ENCODE measurements around the gene MCL1. TPM values are rescaled to one million over a fixed set of nuclear protein-coding genes. Genes with fewer than 3 reads are reported as not detected.

The MCL1 gene
- polyA plus RNA-seq, 12 donors = 125 to 262 (median 159) TPM; not detected in 1

DNA sequence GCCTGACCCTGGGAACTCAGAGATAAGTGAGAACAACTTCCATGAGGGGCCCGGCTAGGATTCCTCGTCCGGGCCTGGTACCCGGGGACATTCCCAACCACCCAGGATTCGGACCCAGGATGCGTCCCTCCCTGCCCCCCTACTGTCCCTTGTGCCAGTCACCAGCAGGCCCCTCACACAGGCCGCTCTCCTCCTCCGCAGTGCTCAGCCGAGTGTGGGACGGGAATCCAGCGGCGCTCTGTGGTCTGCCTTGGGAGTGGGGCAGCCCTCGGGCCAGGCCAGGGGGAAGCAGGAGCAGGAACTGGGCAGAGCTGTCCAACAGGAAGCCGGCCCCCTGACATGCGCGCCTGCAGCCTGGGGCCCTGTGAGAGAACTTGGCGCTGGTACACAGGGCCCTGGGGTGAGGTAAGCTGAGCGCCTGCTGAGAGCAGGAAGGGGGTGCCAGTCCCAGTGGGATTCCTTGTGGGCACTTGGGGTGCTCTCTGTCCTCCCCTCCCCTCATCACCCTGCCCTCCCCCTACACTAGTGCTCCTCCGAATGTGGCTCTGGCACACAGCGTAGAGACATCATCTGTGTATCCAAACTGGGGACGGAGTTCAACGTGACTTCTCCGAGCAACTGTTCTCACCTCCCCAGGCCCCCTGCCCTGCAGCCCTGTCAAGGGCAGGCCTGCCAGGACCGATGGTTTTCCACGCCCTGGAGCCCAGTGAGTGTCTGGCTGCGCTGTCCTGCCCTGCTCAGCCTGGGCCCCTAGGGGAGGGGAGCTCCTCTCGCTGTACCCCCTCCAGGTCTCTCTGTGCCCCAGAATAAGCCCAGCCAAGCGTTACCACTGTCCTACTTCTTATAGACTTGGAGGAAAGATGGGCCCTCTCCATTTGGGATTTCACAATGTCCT, 20.4 kb downstream of the MCL1 start:
- DNase-seq = no peak

DNA sequence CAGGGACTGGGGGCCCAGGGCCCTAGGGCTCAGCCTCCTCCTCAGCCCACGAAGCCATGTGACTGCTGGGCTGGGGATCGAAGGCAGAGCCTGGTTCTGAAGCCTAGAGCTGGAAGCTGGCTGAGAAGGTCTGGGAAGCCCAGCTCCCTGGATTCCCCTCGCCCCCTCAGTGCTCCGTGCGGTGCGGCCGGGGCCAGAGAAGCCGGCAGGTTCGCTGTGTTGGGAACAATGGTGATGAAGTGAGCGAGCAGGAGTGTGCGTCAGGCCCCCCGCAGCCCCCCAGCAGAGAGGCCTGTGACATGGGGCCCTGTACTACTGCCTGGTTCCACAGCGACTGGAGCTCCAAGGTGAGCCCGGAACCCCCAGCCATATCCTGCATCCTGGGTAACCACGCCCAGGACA, 21.1 kb downstream of the MCL1 start:
- no peak for DNase-seq

DNA sequence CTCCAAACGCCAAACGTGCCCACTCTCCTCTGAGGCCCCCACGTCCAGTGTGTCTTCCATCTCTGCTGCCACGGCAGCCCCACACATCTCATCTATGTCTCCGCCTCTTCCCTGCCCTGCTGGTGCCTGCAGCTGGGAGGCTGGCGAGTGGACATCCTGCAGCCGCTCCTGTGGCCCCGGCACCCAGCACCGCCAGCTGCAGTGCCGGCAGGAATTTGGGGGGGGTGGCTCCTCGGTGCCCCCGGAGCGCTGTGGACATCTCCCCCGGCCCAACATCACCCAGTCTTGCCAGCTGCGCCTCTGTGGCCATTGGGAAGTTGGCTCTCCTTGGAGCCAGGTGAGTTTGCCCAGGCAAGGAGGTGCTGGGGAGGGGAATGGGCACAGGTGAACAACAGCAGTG, 21.6 kb downstream of the MCL1 start:
- DNase-seq = no peak

DNA sequence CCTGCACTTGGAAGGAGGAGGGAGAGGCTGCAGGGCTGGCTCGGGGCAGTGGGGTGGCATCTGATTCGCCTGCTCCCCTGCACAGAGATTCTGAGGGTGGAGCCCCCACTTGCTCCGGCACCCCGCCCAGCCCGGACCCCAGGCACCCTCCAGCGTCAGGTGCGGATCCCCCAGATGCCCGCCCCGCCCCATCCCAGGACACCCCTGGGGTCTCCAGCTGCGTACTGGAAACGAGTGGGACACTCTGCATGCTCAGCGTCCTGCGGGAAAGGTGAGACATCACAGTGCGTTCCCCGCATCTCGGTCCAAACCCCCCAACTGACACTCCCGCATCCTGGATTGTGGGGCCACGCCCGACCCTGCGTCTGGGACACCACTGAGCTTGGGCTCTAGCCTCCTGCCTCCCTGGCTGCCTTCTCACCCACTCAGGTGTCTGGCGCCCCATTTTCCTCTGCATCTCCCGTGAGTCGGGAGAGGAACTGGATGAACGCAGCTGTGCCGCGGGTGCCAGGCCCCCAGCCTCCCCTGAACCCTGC, 22.3 kb downstream of the MCL1 start:
- no peak for DNase-seq

DNA sequence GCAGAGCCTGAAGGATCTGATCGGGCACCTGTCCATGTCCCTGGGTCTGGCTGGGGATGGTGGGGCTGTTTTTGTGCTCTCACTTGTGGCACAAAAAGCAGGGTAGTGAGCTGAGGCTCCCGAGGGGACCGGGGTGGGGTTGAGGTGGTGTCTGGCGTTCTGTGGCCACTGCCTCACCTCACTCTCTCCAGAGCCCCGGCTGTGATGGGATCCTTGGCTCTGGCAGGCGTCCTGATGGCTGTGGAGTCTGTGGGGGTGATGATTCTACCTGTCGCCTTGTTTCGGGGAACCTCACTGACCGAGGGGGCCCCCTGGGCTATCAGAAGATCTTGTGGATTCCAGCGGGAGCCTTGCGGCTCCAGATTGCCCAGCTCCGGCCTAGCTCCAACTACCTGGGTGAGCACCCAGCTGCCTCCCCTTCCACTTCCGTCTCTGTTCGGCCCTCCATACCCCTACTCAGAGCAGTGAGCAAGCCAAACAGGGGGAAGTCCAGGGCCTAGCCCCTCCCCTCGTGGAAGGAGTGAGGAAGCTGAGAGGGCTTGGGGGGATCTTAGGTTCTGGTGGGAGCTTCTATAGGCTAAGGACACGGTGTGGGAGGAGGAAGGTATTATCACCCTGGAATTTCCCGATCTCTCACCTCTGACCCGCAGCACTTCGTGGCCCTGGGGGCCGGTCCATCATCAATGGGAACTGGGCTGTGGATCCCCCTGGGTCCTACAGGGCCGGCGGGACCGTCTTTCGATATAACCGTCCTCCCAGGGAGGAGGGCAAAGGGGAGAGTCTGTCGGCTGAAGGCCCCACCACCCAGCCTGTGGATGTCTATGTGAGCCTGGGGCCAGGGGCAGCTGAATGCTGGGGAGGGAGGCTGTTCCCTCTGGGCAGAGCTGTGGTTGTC, 23.2 kb downstream of the MCL1 start:
- DNase-seq = no peak

DNA sequence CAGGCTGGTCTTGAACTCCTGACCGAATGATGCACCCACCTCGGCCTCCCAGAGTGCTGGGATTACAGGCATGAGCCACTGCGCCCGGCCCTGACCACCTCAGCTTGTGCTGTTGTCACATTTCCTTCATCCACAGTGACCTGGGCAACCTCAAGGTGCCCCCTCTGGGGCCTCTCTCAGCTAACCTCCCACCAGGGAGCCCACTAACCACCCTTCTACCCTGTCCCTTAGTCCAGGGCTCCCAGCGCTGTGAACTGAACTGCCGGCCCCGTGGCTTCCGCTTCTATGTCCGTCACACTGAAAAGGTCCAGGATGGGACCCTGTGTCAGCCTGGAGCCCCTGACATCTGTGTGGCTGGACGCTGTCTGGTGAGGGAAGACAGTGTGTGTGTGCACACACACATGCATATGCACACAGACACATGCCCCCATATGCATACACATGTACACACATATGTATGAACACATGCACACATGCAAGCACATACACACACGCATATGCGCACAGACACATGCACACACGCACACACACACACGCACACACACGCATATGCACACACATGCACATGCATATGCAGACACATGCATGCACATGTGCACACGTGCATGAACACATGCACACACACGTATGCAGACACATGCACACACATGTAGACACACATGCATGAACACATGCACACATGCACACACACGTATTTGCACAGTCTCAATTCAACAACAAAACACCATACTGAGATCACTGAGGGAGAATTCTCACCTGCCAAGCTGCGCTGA, 24.0 kb downstream of the MCL1 start:
- no peak for DNase-seq

DNA sequence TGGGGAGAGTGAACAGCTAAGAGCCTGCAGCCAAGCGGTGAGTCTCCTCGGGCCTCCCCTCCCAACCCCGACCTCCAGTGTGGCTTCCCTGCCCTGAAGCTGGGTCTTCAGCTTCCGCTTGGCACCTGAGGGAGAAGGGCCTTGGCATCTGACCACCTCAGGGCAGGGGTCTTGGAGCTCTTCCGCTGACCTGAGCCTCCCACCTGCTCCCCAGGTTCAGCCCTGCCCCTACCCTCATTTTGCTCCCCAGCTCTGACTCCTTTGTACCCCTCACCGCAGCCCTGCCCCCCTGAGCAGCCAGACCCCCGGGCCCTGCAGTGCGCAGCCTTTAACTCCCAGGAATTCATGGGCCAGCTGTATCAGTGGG, 25.3 kb downstream of the MCL1 start:
- DNase-seq = no peak

DNA sequence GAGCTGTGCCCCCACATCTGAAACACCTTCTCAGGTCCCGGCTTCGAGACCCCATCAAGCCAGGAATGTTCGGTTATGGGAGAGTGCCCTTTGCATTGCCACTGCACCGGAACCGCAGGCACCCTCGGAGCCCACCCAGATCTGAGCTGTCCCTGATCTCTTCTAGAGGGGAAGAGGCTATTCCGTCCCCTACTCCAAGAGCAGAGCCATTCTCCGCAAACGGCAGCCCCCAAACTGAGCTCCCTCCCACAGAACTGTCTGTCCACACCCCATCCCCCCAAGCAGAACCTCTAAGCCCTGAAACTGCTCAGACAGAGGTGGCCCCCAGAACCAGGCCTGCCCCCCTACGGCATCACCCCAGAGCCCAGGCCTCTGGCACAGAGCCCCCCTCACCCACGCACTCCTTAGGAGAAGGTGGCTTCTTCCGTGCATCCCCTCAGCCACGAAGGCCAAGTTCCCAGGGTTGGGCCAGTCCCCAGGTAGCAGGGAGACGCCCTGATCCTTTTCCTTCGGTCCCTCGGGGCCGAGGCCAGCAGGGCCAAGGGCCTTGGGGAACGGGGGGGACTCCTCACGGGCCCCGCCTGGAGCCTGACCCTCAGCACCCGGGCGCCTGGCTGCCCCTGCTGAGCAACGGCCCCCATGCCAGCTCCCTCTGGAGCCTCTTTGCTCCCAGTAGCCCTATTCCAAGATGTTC, 25.9 kb downstream of the MCL1 start:
- DNase-seq = no peak

DNA sequence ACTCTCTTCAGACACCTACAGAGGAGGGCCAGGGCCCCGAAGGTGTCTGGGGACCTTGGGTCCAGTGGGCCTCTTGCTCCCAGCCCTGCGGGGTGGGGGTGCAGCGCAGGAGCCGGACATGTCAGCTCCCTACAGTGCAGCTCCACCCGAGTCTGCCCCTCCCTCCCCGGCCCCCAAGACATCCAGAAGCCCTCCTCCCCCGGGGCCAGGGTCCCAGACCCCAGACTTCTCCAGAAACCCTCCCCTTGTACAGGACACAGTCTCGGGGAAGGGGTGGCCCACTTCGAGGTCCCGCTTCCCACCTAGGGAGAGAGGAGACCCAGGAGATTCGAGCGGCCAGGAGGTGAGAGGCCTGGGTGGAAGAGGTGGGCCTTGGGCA, 26.5 kb downstream of the MCL1 start:
- no peak for DNase-seq

DNA sequence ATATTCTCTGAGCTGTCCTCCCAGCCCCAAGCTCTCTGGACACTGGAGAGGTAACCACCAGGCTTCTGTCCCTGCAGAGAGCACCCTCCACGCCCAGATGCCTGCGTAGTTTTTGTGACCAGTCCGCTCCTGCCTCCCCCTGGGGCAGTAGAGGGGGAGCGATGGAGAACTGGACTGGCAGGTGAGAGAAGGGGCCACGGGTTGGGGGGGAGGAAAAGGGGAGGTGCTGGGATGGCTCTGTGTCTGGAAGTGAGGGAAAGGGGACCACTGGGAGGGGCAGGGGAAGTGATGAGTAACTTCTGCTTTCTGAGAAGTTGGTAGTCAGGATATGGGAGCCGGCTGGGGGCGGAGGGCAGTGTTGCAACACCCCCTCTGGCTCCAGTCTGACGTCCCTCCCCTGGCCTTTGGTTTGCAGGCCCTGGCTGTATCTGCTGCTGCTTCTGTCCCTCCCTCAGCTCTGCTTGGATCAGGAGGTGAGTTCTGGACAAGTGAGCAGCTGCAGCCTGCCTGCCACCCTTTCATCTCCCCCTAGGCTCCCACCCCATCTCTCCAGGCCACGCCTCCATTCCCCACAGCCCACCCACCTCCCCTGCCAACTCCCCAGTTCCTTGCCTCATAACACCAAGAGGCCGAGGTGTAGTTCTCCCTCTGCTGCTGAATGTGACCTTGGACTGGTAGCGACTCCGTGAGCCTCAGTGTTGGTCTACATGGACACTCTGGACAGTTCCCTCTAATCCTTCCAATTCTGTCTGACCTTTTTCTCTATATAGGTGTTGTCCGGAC, 27.1 kb downstream of the MCL1 start:
- peak; percentile 79 for DNase-seq

DNA sequence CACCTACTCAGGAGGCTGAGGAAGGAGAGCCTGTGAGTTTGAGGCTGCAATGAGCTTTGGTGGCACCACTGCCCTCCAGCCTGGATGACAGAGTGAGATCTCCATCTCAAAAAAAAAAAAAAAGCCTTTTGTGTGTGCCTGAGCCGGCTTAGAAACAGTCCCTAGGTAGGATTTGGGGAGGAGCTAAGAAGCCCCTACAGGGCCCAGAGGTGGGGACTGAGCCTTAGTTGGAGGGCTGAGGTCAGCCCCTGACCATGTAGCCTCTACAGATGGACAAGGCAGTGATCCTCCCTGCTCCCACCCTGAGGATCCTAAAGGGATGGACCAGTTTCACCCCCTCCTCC, 27.7 kb downstream of the MCL1 start:
- DNase-seq = no peak

DNA sequence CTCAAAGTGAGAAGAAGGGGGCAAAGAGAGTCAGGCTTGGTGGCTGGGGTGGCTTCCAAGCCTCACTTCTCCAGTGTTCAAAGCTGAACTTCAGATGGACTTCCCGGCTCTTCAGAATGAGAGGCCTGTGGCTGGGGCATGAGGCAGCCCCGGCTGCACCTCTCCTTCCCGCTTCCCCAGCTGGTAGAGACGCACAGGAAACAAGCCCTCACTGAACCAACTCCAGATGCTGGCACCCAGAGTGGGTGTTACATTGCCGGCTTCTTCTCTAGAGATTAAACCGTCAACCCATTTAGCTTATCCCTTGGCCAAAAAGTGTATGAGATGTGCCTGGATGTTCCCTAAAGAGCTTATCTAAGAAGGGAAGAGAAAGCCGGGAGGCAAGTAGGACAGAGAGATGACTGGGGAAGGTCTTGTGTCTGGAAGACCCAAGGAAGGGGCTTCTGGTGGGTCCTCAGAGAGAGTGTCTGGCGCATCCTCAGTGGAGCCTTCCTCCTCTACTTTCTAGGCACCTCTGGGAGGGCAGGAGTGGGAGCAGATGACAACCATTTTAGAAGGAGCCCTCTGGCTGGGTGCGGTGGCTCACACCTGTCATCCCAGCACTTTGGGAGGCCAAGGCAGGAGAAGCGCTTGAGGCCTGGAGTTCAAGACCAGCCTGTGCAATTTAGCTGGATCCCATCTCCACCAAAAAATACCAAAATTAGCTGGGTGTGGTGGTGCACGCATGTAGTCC, 28.2 kb downstream of the MCL1 start:
- no peak for DNase-seq

DNA sequence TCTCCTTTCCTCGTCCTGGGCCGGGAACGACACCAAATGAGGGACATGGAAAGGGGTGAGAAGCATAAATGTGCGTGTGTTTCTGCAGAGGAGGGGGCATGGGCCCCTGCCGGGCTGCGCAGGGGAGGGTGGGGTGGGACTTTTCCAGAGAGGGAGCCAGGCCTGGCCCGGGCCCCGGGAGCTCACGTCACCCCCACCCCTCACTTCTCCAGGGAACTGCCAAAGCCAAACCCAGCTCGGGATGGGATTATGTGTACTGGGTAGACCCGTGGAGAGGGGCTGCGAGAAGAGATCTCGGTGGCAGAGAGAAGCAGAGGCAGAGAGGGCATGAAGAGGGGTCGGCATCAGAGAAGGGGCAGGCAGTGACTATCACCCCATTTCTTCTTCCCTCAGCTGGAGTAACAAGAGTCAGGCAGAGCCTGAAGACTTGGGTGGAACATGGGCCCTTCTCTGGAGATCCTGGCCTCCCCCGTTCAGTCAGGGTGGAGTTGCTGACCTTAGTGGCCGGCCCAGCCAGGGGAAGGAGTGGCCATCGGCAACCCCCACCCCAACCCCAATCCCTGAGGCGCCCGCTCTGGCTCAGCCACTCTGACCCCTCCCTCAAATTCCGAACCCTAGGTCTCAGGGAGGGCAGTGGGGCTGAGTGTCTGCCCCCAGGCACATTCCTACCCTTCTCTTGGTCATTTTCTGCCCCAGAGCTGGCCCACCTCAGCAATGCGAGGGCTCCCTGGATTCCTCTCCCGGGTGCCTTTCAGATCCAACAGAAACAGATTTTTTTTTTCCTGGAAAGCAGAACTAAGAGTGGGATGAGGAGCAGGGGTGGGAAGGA, 29.0 kb downstream of the MCL1 start:
- DNase-seq = peak; percentile 80

DNA sequence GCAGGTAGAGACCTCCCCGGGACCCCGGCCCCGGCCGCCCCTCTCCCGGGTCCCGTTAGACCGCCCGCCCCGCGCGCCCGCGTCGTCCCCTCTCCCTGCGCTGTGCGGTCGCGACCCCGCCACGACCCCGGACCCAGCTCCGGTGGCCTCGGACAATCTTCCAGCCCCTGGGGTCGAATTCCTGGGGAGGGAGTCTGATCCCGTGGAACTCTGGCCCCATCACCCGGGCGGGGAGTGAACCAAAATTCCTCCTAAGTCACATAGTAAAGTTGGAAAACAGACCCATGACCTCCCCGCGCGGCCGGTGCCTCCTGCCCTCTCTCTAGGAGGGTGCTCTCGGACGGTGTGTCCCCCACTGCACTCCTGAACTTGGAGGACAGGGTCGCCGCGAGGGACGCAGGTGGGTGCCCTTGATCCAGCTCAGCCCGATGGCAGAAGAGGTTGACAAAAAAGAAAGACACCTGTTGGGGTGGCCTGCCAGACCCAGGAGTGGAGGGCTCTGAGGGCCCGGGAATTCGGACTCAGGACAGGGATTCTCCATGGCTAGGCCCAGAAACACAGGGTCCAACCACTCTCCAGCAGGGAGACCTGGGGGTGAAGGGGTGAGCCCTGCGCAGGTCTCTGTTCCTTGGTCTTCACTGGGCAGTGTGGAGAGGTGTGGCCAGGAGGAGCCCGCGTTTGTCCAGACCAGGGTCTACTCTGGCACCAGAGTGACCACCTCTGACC, 29.8 kb downstream of the MCL1 start:
- no peak for DNase-seq

DNA sequence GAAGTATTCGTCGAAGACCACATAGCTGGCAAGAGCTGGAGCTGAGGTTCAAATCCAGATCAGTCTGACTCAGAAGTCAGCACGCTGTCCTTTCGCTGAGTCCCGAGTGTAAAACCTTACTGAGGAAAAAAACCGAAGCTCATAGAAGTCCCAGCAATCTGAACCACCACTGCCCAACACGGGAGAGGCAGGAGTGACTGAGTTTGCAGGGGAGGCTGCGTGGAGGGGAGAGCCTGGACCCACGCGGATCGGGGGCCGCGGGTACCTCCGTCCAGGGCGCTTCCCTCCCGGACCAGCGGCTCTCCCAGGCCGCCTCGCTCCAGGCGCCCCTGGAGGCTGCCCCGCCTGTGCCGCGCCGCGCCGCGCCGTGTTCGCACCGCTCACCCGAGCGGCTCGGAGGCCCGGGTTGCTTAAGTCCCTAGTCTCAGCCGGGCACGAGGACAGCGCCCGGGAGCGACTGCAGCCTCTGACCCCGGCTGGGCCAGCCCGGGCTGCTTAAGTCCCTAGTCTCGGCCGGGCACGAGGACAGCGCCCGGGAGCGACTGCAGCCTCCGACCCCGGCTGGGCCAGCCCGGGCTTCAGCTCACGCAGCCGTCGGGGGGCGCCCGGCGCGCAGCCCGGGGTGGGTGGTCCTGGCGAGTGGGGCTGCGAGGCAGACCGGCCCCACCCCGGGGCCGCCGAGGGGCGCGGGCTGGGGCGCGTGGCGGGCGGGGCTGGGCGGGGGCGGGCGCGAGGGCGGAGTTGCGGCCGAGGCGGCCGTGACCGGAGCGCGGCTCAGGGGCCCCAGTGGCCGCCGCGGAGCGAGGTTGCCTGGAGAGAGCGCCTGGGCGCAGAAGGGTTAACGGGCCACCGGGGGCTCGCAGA, 30.5 kb downstream of the MCL1 start, which contains the start of gene ADAMTSL4:
Gene ADAMTSL4 (plus strand): TSS at position 777 of the 864 bp plus-strand sequence. CDS start 2,881 bp downstream, outside the sequence.
- no peak for DNase-seq

DNA sequence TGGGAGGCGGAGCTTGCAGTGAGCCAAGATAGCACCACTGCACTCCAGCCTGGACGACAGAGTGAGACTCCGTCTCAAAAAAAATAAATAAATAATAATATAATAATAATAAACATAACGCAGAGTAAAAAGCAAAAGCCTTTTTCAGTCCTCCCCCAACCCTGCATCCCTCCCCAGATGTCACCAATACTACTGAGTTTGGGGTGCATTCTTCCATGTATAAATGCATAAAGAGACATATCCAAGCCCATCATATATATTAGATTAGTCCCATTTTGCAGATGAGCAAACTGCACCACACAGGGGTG, 31.1 kb downstream of the MCL1 start:
- no peak for DNase-seq

DNA sequence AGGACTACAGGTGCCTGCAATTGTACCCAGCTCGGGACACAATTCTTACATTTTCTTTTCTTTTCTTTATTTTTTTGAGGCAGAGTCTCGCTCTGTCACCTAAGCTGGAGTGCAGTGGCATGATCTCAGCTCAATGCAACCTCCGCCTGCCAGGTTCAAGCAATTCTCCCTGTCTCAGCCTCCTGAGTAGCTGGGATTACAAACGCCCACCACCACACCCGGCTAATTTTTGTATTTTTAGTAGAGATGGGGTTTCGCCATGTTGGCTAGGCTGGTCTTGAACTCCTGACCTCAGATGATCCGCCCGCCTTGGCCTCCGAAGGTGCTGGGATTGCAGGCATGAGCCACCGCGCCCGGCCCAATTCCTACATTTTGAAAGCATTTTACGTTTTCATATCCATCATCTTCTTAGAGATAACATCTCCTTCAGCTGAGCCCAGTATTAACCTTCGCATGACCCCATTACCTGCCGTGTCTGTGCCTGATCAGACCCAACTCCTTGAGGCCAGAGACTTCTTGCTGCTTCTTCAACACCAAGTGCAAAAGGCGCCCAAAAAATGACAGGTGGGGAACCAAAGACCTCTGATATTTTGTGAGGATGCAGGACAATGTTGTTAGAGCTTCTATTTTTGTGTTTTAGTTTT, 33.0 kb downstream of the MCL1 start:
- no peak for DNase-seq

All from muscle of arm (tissue), 12 donors.